ENCODE results near the gene PPFIBP2. TPM values are rescaled to one million over a fixed set of nuclear protein-coding genes. Genes with fewer than 3 reads are reported as not detected.

The PPFIBP2 gene
- total RNA-seq, 1 experiment from 2014 or later, result 5.7 TPM

GRCh38 chr11:7621554-7621953 is 107.8 kb downstream of the PPFIBP2 start (continued):
- TF ChIP-seq, protein P1, sequence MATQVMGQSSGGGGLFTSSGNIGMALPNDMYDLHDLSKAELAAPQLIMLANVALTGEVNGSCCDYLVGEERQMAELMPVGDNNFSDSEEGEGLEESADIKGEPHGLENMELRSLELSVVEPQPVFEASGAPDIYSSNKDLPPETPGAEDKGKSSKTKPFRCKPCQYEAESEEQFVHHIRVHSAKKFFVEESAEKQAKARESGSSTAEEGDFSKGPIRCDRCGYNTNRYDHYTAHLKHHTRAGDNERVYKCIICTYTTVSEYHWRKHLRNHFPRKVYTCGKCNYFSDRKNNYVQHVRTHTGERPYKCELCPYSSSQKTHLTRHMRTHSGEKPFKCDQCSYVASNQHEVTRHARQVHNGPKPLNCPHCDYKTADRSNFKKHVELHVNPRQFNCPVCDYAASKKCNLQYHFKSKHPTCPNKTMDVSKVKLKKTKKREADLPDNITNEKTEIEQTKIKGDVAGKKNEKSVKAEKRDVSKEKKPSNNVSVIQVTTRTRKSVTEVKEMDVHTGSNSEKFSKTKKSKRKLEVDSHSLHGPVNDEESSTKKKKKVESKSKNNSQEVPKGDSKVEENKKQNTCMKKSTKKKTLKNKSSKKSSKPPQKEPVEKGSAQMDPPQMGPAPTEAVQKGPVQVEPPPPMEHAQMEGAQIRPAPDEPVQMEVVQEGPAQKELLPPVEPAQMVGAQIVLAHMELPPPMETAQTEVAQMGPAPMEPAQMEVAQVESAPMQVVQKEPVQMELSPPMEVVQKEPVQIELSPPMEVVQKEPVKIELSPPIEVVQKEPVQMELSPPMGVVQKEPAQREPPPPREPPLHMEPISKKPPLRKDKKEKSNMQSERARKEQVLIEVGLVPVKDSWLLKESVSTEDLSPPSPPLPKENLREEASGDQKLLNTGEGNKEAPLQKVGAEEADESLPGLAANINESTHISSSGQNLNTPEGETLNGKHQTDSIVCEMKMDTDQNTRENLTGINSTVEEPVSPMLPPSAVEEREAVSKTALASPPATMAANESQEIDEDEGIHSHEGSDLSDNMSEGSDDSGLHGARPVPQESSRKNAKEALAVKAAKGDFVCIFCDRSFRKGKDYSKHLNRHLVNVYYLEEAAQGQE (IDR thresholded peaks at IDR 0.05; ENCODE audit: low read depth), result no peak
- TF ChIP-seq YY1 (IDR thresholded peaks at IDR 0.05; ENCODE audit: extremely low read depth, insufficient replicate concordance, low read depth, low read length) (no peak), POLR2A (IDR thresholded peaks at IDR 0.05; ENCODE audit: borderline replicate concordance, extremely low read depth, insufficient read depth, insufficient read length) (no peak), ELF1 (IDR thresholded peaks at IDR 0.05; ENCODE audit: borderline replicate concordance, low read depth) (no peak), FOSL1 (IDR thresholded peaks at IDR 0.05; ENCODE audit: low read depth) (no peak), POLR2AphosphoS5 (IDR thresholded peaks at IDR 0.05; ENCODE audit: low read depth, low read length) (no peak), EZH2 (IDR thresholded peaks at IDR 0.05) (no peak)

GRCh38 chr11:7622721-7623120 is 108.9 kb downstream of the PPFIBP2 start:
- ChIA-PET RAD21 (ENCODE audit: low non-redundant PET in 1 of 2, low total read pairs in 2 of 2, uncharacterized antibody in 2 of 2, unreplicated experiment in 2 of 2) (no interaction called here), CTCF (no interaction called here), POLR2A (no interaction called here)
- TF ChIP-seq, protein P1 (IDR thresholded peaks at IDR 0.05; ENCODE audit: low read depth), result no peak
- TF ChIP-seq, protein P2, sequence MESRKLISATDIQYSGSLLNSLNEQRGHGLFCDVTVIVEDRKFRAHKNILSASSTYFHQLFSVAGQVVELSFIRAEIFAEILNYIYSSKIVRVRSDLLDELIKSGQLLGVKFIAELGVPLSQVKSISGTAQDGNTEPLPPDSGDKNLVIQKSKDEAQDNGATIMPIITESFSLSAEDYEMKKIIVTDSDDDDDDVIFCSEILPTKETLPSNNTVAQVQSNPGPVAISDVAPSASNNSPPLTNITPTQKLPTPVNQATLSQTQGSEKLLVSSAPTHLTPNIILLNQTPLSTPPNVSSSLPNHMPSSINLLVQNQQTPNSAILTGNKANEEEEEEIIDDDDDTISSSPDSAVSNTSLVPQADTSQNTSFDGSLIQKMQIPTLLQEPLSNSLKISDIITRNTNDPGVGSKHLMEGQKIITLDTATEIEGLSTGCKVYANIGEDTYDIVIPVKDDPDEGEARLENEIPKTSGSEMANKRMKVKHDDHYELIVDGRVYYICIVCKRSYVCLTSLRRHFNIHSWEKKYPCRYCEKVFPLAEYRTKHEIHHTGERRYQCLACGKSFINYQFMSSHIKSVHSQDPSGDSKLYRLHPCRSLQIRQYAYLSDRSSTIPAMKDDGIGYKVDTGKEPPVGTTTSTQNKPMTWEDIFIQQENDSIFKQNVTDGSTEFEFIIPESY (IDR thresholded peaks at IDR 0.05; ENCODE audit: extremely low read depth, insufficient replicate concordance, low read length), result no peak
- TF ChIP-seq ZFX (IDR thresholded peaks at IDR 0.05) (no peak), EGR1 (IDR thresholded peaks at IDR 0.05; ENCODE audit: low read depth) (no peak), POLR2AphosphoS5 (IDR thresholded peaks at IDR 0.05; ENCODE audit: low read depth, low read length) (no peak), FOSL1 (IDR thresholded peaks at IDR 0.05; ENCODE audit: low read depth) (no peak), ELF1 (IDR thresholded peaks at IDR 0.05; ENCODE audit: borderline replicate concordance, low read depth) (no peak), CBX3 (IDR thresholded peaks at IDR 0.05; ENCODE audit: low read depth) (no peak), CEBPB (IDR thresholded peaks at IDR 0.05; ENCODE audit: low read depth) (no peak), EZH2 (IDR thresholded peaks at IDR 0.05) (no peak), JUND (IDR thresholded peaks at IDR 0.05) (no peak)
- TF ChIP-seq, protein P3, sequence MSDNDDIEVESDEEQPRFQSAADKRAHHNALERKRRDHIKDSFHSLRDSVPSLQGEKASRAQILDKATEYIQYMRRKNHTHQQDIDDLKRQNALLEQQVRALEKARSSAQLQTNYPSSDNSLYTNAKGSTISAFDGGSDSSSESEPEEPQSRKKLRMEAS (IDR thresholded peaks at IDR 0.05), result no peak

More at GRCh38 chr11:7622721-7623120, 108.9 kb downstream of the PPFIBP2 start:
- H3K9ac ChIP-seq (ENCODE audit: low read length), result no peak overlapping the region
- no peaks in the 10 kb centered on the region for H3K9me3 ChIP-seq (ENCODE audit: control insufficient read depth in 1 of 2, insufficient read depth in 1 of 2, low read depth in 1 of 2, low read length in 2 of 2)
- H3K27me3 ChIP-seq (ENCODE audit: insufficient read depth, low read length), result no peaks in the 10 kb centered on the region
- no peak for ATAC-seq
- no peak overlapping the region for H3K27ac ChIP-seq (ENCODE audit: low read depth, low read length)
- H3K9me2 ChIP-seq (ENCODE audit: insufficient read depth), result no peaks in the 10 kb centered on the region
- no peak overlapping the region for H2AFZ ChIP-seq (ENCODE audit: low read depth, low read length, poor library complexity, severe bottlenecking)
- no peaks in the 10 kb centered on the region for H4K20me1 ChIP-seq (ENCODE audit: insufficient read depth)
- BruUV-seq (replicated peaks), result no TSS peak
- no peak overlapping the region for H3K4me2 ChIP-seq (ENCODE audit: low read length)
- DNase-seq (ENCODE audit: low read depth, low spot score), result no peak
- no peaks in the 10 kb centered on the region for H3K4me1 ChIP-seq (ENCODE audit: control insufficient read depth in 1 of 2, insufficient read depth in 2 of 2, low read length in 2 of 2)
- no peaks in the 10 kb centered on the region for H3K36me3 ChIP-seq (ENCODE audit: control insufficient read depth in 1 of 2, insufficient read depth in 2 of 2, low read length in 2 of 2)
- no peaks in the 10 kb centered on the region for H3K79me2 ChIP-seq (ENCODE audit: insufficient read depth, low read length)
- H3K4me3 ChIP-seq (replicated peaks in 1 of 2; ENCODE audit: low read depth in 1 of 2, low read length in 2 of 2), result no peak overlapping the region
- intact Hi-C loops (cut with micrococcal nuclease), result no loop called here

All from HCT116 (cell line).